Measurements from ENCODE around the gene LRPPRC.

Gene LRPPRC

DNA sequence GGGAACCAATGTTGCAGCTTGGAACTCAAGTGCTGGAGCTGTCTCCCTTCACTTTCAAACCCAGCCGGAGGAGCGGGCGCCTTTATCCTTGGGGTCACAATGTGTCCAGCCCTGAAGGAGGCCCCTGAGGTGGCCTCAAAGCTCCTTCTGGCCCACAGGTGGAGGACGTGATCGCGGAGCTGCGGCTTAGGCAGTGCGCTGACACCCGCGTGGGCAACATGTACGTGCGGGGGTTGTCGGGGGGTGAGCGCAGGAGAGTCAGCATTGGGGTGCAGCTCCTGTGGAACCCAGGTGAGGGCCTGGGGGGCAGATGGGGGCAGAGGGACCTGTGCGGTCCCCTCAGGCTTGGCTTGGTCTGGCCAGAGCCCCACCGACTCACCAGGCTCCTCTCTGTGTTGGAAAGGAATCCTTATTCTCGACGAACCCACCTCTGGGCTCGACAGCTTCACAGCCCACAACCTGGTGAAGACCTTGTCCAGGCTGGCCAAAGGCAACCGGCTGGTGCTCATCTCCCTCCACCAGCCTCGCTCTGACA is 143.5 kb downstream of the LRPPRC start:
- DNase-seq: no peak

DNA sequence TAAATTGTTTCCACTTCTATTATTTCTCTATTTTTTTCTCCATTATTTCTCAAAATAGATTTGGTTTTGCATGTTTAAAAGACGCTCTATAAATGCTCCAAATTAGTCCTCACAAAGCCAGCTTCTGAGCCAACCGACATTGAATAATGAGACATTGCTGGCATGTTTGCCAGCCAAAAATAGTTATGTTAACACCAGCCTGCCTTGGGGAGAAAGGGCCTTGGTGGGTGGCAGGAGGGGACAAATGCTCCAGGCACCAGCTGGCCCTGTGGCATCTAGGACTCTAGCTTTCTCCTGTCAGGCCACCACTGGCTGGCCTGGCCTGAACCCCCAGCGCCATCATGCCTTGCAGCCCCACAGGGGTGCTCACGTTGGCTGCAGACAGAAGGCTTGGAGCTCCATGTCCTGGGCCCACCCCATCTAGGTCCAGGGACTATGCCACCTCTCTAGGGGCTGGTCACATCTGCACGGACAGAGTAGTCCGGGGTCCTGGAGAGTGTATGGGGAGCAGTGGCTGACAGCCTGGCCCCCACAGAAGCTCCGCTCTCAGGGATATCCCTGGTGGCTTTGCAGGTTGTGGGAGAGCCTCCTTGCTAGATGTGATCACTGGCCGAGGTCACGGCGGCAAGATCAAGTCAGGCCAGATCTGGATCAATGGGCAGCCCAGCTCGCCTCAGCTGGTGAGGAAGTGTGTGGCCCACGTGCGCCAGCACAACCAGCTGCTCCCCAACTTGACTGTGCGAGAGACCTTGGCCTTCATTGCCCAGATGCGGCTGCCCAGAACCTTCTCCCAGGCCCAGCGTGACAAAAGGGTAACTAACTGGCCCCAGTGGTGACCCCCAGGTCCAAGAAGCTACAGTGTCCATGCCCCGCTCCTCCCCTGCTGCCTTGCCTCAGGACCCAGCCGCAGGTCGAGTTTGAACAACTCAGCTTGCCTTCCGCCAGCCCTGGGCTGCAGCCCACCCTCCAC is 144.5 kb downstream of the LRPPRC start:
- no peak for DNase-seq

GRCh38 chr2:43848214-43848613 is 147.6 kb downstream of the LRPPRC start:
- peak; percentile 12 for DNase-seq

DNA sequence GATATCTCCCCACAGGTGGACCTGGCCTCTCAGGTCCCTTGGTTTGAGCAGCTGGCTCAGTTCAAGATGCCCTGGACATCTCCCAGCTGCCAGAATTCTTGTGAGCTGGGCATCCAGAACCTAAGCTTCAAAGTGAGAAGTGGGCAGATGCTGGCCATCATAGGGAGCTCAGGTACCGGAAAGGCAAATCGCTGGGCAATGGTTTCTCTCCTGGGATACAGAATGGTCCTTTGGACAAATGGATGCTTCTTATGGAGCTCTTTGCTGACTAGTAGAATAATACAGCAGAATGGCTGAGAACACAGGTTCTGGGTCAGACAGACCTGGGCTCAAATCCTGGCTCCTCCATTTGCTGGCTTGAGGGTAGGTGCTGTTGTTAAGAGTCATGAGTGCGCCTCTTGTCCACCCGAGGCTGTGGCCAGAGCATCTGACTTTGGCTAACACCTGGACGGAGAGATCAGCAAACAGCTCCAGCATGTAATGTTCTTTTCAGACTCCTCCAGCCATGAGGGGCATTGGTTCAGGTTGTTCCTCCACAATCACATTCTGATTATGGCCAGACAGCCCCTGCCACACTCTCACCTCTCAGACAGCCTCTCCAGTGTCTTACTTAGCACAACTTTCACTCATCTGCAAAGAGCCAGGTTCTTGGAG is 149.5 kb downstream of the LRPPRC start:
- DNase-seq: no peak

- DNase-seq: no peak
These were observed 150.6 kb downstream of the LRPPRC start for GRCh38 chr2:43845181-43845580.

DNA sequence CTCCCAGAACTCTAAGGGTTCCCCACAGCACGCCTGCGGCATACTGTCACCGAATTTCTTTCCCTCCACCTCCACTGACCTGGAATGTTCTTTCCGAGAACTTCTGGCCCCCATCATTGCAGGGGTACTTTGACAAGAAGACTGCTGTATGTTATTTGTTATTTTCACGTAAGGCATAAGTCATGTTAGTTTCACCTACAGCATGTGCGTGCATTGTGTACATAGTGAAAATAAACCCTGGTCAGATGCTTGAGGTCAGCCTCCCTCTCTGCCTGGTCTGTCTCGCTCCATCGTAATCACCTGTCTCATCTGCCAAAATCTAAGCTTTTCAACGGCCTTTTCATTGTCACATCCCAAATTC is 152.9 kb downstream of the LRPPRC start:
- no peak for DNase-seq

DNA sequence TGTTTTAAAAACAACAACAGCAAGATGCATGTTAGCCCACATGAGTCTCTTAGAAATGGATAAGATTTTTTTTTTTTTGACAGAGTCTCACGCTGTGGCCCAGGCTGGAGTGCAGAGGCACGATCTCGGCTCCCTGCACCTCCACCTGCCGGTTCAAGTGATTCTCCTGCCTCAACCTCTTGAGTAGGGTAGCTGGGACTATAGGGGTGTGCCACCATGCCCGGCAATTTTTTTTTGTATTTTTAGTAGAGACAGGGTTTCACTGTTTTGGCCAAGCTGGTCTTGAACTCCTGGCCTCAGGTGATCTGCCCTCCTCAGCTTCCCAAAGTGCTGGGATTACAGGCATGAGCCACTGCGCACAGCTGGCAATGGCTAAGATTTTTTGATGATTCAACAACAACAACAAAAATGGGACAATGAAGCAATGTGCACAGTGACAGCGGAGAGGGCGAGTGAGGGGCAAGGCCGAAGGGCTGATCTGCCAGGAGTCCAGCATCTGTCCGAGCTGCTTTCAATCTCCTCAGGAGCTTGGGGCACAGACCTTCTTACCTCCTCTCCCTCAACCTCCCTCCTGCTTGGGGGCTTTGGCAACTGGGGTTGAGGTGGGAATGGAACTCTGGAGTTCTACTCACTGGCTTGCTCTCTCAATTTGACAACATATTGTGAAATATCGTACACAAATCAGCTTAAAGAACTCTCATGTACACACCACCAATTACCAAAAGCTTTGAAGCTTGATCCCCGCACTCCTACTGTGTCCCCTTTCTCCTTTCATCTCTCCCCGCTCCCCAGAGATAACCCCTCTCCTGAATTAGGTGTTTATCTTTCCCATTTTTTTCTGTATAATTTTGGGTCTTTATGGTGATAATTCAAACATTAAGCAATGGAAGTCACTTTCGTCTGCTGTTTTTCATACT is 153.6 kb downstream of the LRPPRC start:
- DNase-seq: no peak

- DNase-seq: no peak
These were observed 154.8 kb downstream of the LRPPRC start for GRCh38 chr2:43840965-43841364.

DNA sequence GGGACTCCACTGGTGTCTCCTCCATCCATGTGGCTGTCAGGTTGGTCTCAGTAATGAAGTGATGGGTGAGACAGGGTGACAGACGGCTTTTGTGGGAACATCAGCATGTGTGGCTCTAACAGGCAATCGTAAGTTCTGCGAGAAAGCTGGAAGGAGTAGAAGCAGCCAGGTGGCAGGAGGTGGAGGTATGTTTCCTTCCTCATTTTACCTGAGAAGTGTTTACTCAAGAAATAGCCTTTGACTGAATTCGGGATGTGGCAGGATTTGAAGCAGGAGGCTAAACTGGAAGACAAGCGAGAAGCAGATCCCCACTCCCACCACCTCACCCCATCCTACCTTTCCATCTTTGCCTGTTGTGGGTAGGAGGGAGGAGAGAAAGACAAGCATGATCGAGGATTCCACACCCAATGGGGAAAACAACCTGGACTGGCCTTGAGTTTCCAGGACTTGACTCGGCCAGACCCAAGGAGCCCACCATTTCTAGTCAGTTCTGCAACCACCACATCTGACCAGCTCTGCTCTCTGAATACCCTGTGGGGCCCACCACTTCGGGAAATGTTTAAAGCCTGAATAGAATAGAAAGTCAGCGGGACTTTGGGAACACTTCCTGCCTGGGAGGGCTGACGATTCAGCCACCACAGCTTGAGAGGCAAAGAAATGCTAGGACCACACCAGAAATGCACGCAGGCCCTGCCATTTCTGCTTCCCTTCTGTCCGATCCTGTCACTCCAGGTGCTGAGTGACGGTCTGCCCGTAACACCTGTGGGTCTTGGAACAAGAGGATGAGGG is 155.8 kb downstream of the LRPPRC start:
- no peak for DNase-seq

- DNase-seq: no peak
These were observed 157.1 kb downstream of the LRPPRC start, which contains the start of the genes ABCG5 and ABCG8 for GRCh38 chr2:43838560-43839267. TSS of gene ABCG5 (minus strand) at chr2:43838839. CDS start at chr2:43838679, 160 bp downstream. TSS of gene ABCG8 (plus strand) at chr2:43838971. CDS start at chr2:43839054, 83 bp downstream.

DNA sequence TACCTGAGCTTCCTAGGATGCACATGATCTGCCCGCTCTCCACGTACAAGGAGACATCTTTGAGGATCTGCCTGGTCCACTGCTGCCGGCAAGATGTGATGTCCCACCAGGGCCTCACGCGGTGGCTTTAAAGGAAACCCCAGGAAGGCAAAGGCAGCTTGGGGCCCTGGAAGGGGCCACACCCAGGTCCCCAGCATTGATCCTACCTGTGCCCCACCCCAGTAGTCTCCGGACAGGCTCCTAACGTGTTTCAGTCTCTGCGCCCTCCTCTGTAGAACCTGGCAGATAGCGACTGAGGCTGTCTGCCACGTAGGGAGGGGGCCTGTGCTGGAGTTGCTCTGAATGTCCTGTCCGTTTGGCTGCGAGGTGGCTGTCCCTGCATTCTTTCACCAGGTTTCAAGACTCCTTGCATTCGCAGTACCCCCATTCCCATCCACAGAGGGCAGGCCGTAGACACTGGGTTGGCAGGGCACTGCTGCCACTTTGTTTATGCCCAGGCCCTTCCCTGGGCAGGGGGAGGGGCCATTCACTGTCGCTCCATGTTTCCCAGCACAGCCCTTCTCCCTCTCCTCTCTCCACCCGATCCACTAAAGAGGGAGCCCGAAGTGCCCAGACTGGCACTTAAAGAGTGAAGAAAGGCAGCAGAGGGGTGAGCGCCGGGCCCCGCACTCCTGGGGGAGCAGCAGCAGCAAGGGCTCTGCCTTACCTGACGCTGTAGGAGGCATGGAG is 157.8 kb downstream of the LRPPRC start:
- no peak for DNase-seq

DNA sequence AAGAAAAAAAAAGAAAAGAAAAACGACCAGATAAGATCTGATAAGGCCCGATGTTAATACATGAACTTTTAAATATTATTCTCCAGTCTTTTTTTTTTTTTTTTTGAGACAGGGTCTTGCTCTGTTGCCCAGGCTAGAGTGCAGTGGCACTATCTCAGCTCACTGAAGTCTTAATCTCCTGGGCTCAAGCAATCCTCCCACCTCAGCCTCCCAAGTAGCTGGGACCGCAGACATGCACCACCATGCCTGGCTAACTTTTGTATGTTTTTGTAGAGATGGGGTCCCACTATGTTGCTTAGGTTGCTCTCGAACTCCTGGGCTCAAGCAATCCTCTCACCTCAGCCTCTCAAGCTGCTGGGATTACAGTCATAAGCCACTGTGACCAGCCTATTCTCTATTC is 158.8 kb downstream of the LRPPRC start:
- no peak for DNase-seq
